Kidney epithelial cell (primary cell): ENCODE measurements around the gene C12orf42. TPM values are rescaled to one million over a fixed set of nuclear protein-coding genes. Genes with fewer than 3 reads are reported as not detected.

Source experiments
- DNase-seq: peaks from one replicate; pipeline ENCODE4 v3.0.0-alpha.2; 2010; ENCODE audit warnings: low read depth
- H3K27me3 ChIP-seq: 2 replicates; pipeline ENCODE4 v1.6.0; 2011; ENCODE audit warnings: low read length; ENCODE audit not compliant: control insufficient read depth, insufficient read depth
- H3K36me3 ChIP-seq: 2 replicates; pipeline ENCODE4 v1.5.1; 2011; ENCODE audit warnings: low read length; ENCODE audit not compliant: control insufficient read depth, insufficient read depth
- H3K4me3 ChIP-seq: 2 replicates; pipeline ENCODE4 v1.5.1; 2011; ENCODE audit warnings: low read depth, mild to moderate bottlenecking, control low read depth, low read length
- total RNA-seq: library from RNA; depleted of rRNA; stranded (reverse); fragments of >200 nt; gene quantifications from 2 replicates; pipeline ENCODE4 v1.2.3, GENCODE V29; 2015
- TF ChIP-seq, protein P1 (sequence below): IDR thresholded peaks from 2 replicates; pipeline ENCODE4 v1.5.1; 2011; ENCODE audit warnings: mild to moderate bottlenecking, moderate library complexity, low read length, control low read depth, inconsistent platforms; ENCODE audit not compliant: insufficient read depth, poor library complexity, severe bottlenecking

The C12orf42 gene
- total RNA-seq, 1 donor from 2014 or later, result not detected

DNA sequence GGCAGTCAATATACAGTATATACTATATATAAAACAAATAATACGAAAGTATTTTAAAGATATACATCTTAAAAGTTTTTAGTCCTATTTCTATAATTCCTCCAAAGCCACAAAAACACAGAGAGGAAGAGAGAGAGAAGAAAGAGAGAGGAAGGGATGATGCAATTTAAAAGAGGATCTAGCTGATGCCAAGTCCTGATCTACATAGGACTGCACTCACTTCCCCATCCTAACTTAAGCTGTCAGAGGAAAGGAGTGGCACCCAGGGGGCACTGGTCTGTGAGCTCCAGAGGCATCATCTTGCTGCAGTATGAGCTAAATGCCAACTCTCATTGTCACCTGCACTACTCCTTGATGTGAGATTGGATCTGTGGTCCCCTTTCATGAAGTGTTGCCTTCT, 95.8 kb downstream of the C12orf42 start:
- no peaks in the 10 kb centered on the region for H3K36me3 ChIP-seq
- H3K4me3 ChIP-seq, result no peak overlapping the region
- TF ChIP-seq, protein P1, sequence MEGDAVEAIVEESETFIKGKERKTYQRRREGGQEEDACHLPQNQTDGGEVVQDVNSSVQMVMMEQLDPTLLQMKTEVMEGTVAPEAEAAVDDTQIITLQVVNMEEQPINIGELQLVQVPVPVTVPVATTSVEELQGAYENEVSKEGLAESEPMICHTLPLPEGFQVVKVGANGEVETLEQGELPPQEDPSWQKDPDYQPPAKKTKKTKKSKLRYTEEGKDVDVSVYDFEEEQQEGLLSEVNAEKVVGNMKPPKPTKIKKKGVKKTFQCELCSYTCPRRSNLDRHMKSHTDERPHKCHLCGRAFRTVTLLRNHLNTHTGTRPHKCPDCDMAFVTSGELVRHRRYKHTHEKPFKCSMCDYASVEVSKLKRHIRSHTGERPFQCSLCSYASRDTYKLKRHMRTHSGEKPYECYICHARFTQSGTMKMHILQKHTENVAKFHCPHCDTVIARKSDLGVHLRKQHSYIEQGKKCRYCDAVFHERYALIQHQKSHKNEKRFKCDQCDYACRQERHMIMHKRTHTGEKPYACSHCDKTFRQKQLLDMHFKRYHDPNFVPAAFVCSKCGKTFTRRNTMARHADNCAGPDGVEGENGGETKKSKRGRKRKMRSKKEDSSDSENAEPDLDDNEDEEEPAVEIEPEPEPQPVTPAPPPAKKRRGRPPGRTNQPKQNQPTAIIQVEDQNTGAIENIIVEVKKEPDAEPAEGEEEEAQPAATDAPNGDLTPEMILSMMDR, result no peak
- H3K27me3 ChIP-seq, result no peaks in the 10 kb centered on the region
- no peak for DNase-seq

- Histone ChIP-seq H3K4me3 (no peak overlapping the region), H3K36me3 (no peaks in the 10 kb centered on the region), H3K27me3 (no peaks in the 10 kb centered on the region)
- TF ChIP-seq, protein P1, result no peak
- DNase-seq, result no peak
These were observed 98.2 kb downstream of the C12orf42 start for GRCh38 chr12:103397536-103397935.

GRCh38 chr12:103392722-103393121, 103.0 kb downstream of the C12orf42 start:
- Histone ChIP-seq H3K27me3 (no peaks in the 10 kb centered on the region), H3K36me3 (no peaks in the 10 kb centered on the region), H3K4me3 (no peak overlapping the region)
- DNase-seq, result no peak
- TF ChIP-seq, protein P1, result no peak

- no peak overlapping the region for H3K4me3 ChIP-seq
- TF ChIP-seq, protein P1, result no peak
- H3K36me3 ChIP-seq, result no peaks in the 10 kb centered on the region
- H3K27me3 ChIP-seq, result no peaks in the 10 kb centered on the region
- no peak for DNase-seq
These were observed 104.7 kb downstream of the C12orf42 start for GRCh38 chr12:103391103-103391502.

- Histone ChIP-seq H3K27me3 (no peaks in the 10 kb centered on the region), H3K36me3 (no peaks in the 10 kb centered on the region), H3K4me3 (no peak overlapping the region)
- TF ChIP-seq, protein P1, result no peak
- no peak for DNase-seq
These were observed 108.4 kb downstream of the C12orf42 start for GRCh38 chr12:103387385-103387784.

DNA sequence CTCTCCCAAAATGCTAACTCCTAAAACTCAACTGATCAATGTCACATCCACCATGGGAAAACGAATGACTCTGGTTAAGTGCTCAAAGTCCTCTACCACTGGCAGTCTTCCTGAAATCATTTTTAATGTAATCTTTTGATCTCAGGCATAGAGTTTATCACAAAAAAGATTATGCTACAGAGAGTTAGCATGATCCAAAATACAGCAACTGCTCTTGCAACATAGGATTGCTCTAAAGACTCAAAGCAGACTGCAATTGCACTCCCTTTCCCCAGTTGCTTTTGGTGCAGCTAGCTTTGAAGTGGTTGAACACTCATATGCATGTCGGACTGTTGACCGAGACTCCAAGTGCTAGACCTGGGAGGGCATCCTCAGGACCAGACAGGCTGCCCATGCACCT, 109.3 kb downstream of the C12orf42 start:
- TF ChIP-seq, protein P1, result no peak
- Histone ChIP-seq H3K4me3 (no peak overlapping the region), H3K27me3 (no peaks in the 10 kb centered on the region), H3K36me3 (no peaks in the 10 kb centered on the region)
- DNase-seq, result no peak
